ENCODE measurements around the gene MS4A15. TPM values are rescaled to one million over a fixed set of nuclear protein-coding genes. Genes with fewer than 3 reads are reported as not detected.

MS4A15 gene
- total and polyA plus RNA-seq, 2 donors (not counting 1 experiment from before 2014, with no cell fraction given) = not detected

GRCh38 chr11:60750911-60751310 lies 5.8 kb upstream of the MS4A15 start:
- no peak overlapping the region for H3K4me3 ChIP-seq (ENCODE audit: control extremely low read depth in 1 of 5, extremely low read depth in 1 of 5, insufficient read depth in 1 of 5, low read depth in 2 of 5, low read length in 4 of 5)
- no peak overlapping the region for H3K27ac ChIP-seq (ENCODE audit: low read length in 2 of 2)
- no peak overlapping the region for H3K4me3 Mint-ChIP-seq
- no peak overlapping the region for H3K27ac Mint-ChIP-seq
- H3K36me3 ChIP-seq (replicated peaks in 1 of 2; ENCODE audit: control extremely low read depth in 1 of 2, control insufficient read depth in 1 of 2, extremely low read depth in 1 of 2, insufficient read depth in 2 of 2, low read length in 1 of 2) = no peaks in the 10 kb centered on the region
- H3K27me3 Mint-ChIP-seq = peaks cover 28% of the 10 kb centered on the region
- no peak overlapping the region for H3K4me2 ChIP-seq (replicated peaks; ENCODE audit: low read depth, low read length, poor library complexity, severe bottlenecking)
- WGBS (ENCODE audit: insufficient coverage) = 90% methylated on average over 2 of the region's 3 CpGs
- H2AFZ ChIP-seq (ENCODE audit: insufficient read depth, low read depth, low read length, poor library complexity, severe bottlenecking) = no peak overlapping the region
- H3K9me3 ChIP-seq (ENCODE audit: control extremely low read depth in 1 of 3, control insufficient read depth in 2 of 3, insufficient read depth in 1 of 3, low read length in 2 of 3) = no peaks in the 10 kb centered on the region
- H4K20me1 ChIP-seq (ENCODE audit: control insufficient read depth, insufficient read depth, low read length, poor library complexity, severe bottlenecking) = no peaks in the 10 kb centered on the region
- no peaks in the 10 kb centered on the region for H3K4me1 Mint-ChIP-seq
- POLR2A ChIA-PET = no interaction called here
- DNase-seq (no peak), ATAC-seq (ENCODE audit: low read depth) (no peak)
- H3K9me3 Mint-ChIP-seq (ENCODE audit: insufficient read depth) = no peaks in the 10 kb centered on the region
- CTCF ChIA-PET = interaction anchor here (1.3 kb wide), 1 partner anchor 12 kb away, joined by 5 read pairs; no protein-coding TSS in a partner anchor
- no peak for TF ChIP-seq CTCF (IDR thresholded peaks at IDR 0.05)
- TF ChIP-seq EZH2 (IDR thresholded peaks at IDR 0.05; ENCODE audit: borderline replicate concordance, insufficient read depth, low read depth, low read length, poor library complexity, severe bottlenecking) = no peak
- no peaks in the 10 kb centered on the region for H3K79me2 ChIP-seq (ENCODE audit: control insufficient read depth, insufficient read depth, low read length)
- no peaks in the 10 kb centered on the region for H3K4me1 ChIP-seq (ENCODE audit: control insufficient read depth in 2 of 2, insufficient read depth in 2 of 2, low read length in 2 of 2)
- H3K9ac ChIP-seq (ENCODE audit: low read length) = no peak overlapping the region
- H3K27me3 ChIP-seq (replicated peaks in 1 of 4; ENCODE audit: control extremely low read depth in 1 of 4, control insufficient read depth in 3 of 4, insufficient read depth in 4 of 4, low read length in 3 of 4) = peaks cover 0 to 6% (median 0%) of the 10 kb centered on the region in 4 experiments
- intact Hi-C loops (cut with micrococcal nuclease) = no loop called here

GRCh38 chr11:60753309-60753708 lies 3.4 kb upstream of the MS4A15 start:
- Mint-ChIP-seq H3K27me3 (peaks cover 32% of the 10 kb centered on the region), H3K4me1 (no peaks in the 10 kb centered on the region), H3K27ac (no peak overlapping the region), H3K9me3 (ENCODE audit: insufficient read depth) (no peaks in the 10 kb centered on the region), H3K4me3 (no peak overlapping the region)
- TF ChIP-seq EZH2 (IDR thresholded peaks at IDR 0.05; ENCODE audit: borderline replicate concordance, insufficient read depth, low read depth, low read length, poor library complexity, severe bottlenecking) = no peak
- TF ChIP-seq CTCF (IDR thresholded peaks at IDR 0.05) = no peak
- Histone ChIP-seq H2AFZ (ENCODE audit: insufficient read depth, low read depth, low read length, poor library complexity, severe bottlenecking) (no peak overlapping the region), H3K4me3 (ENCODE audit: control extremely low read depth in 1 of 5, extremely low read depth in 1 of 5, insufficient read depth in 1 of 5, low read depth in 2 of 5, low read length in 4 of 5) (no peak overlapping the region), H3K9me3 (ENCODE audit: control extremely low read depth in 1 of 3, control insufficient read depth in 2 of 3, insufficient read depth in 1 of 3, low read length in 2 of 3) (no peaks in the 10 kb centered on the region), H3K36me3 (replicated peaks in 1 of 2; ENCODE audit: control extremely low read depth in 1 of 2, control insufficient read depth in 1 of 2, extremely low read depth in 1 of 2, insufficient read depth in 2 of 2, low read length in 1 of 2) (no peaks in the 10 kb centered on the region), H3K27me3 (replicated peaks in 1 of 4; ENCODE audit: control extremely low read depth in 1 of 4, control insufficient read depth in 3 of 4, insufficient read depth in 4 of 4, low read length in 3 of 4) (peaks cover 0 to 13% (median 0%) of the 10 kb centered on the region in 4 experiments), H3K9ac (ENCODE audit: low read length) (no peak overlapping the region), H4K20me1 (ENCODE audit: control insufficient read depth, insufficient read depth, low read length, poor library complexity, severe bottlenecking) (no peaks in the 10 kb centered on the region), H3K27ac (ENCODE audit: low read length in 2 of 2) (no peak overlapping the region), H3K4me2 (replicated peaks; ENCODE audit: low read depth, low read length, poor library complexity, severe bottlenecking) (no peak overlapping the region), H3K4me1 (ENCODE audit: control insufficient read depth in 2 of 2, insufficient read depth in 2 of 2, low read length in 2 of 2) (no peaks in the 10 kb centered on the region), H3K79me2 (ENCODE audit: control insufficient read depth, insufficient read depth, low read length) (no peaks in the 10 kb centered on the region)
- ATAC-seq (ENCODE audit: low read depth) (no peak), DNase-seq (no peak)
- intact Hi-C loops (cut with micrococcal nuclease) = no loop called here
- CTCF ChIA-PET = interaction anchor here (2.1 kb wide), 1 partner anchor 10 kb away, joined by 12 read pairs; no protein-coding TSS in a partner anchor
- WGBS (ENCODE audit: insufficient coverage) = 87% methylated on average over 4 of the region's 4 CpGs
- POLR2A ChIA-PET = no interaction called here

Data from B cell (primary cell).